A549 treated with dexamethasone at 1 μM for 4 hours (cell line): ENCODE data around the gene VPS52. TPM values are rescaled to one million over a fixed set of nuclear protein-coding genes. Genes with fewer than 3 reads are reported as not detected.

Experiments
- total RNA-seq: library from RNA; stranded (reverse); fragments of 200-300 nt; extraction: Qiagen RNA extraction; gene quantifications from 5 replicates; pipeline ENCODE4 v1.2.3, GENCODE V29; 2022

The VPS52 gene
- total RNA-seq = 14.2 to 19.1 TPM (median 17.5 TPM) in 5 replicates

GRCh38 chr6:33271468-33272274 lies at the start of gene VPS52, which contains the start of gene RPS18:
VPS52 (minus strand) TSS chr6:33271876; CDS start chr6:33271675, 201 bp downstream.
RPS18 (plus strand) TSS chr6:33272075; CDS start chr6:33272120, 45 bp downstream.

DNA sequence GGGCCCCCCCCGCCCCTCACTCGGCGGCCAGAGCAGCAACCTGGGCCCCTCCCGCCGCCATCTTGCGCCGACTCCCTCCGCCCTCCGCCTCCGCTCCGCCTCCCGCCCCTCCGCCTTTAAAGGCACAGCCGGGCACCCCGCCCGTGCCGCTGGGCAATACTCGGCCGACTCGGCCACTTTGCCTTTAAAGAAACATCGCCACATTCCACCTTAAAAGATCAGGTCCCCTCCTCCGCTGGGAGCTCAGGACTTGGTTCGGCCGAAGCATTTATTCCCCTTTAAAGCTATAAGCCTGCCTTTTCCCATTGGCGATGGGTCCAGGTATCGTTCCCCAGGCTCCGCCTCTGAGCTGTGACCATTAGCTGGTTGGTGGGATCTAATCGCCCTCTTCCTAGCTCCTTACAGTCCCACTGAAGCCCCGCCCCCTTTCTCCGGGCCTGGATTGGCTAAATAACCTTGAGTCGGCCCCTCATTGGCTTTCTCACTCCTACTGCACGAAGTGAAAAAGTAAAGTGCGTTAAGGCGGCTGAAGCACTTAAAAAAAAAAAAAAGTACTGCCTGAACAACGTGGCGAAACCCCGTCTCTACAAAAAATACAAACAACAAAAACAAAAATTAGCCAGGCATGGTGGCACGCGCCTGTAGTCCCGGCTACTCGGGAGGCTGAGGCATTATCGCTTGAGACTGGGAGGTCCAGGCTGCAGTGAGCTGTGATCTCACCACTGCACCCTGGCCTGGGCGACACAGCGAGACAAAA lies 46.2 kb upstream of the VPS52 start, which contains the start of gene ZBTB22:
Gene ZBTB22, minus strand, starts transcription at position 76 of the 757 bp plus-strand sequence. CDS start 828 bp downstream, outside the sequence.

DNA sequence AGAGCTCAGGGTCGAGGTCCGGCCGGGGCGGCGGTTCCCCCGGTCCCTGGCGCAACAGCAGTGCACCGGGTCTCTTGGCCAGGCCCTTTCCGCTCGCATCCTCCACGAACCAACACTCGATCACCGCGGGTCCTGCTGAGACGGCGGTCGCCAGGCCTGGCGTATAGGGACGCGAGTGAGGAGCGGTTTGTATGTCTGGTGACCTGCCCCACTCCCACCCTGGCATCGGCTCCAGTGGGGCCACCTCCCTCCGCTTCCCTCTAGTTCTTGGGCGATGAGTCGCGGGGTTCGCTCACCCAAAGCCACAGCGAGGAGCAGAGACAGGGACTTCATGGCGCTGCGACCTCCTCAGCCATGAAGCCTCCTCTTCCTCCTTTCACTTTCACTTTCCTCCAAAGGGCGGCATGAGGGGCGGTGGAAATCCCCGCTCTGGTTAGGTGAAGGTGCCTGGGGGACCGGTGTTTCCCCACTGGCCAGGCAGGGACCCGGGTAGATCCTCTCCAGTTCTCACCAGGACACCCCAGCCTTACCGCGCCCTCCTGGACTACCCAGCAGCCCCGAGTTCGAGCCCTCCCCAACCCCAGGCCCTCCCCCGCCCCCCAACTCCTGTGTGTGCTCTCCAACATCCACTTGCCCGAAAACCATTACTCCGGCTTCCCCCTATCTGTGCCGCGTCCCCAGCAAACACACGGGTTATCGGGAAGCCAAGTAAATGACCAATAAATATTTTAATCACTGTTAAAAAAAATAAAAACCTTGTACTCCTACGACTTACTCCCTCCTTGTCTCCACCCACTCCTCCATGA lies 42.2 kb upstream of the VPS52 start, which contains the start of gene TAPBP:
Gene TAPBP, minus strand, starts transcription at position 370 of the 806 bp plus-strand sequence. Its CDS starts 37 bp downstream, at position 333.

DNA sequence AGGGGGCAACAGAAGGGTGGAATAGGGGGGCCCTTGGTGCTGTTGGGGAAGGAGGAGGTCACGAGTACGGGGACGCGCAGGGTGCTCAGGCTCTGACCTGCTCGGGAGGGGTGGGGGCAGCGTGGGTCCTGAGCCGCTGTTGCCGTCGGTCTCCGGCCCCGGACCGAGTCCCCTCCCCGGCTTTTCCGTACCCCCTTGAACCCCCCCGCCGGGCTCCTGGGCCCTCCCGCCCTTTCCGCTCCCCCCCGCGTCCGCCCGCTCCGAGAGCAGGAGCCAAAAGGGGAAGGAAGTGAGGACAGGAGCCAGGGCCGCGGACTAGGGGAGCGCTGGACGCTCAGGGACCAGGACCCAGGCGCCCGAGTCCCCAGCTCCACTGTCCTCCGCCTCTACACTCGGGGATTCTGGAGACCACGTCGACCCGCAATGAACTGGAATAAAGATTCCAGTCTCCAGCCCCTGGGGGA lies 27.1 kb upstream of the VPS52 start, which contains the start of gene RGL2:
Gene RGL2, minus strand, starts transcription at position 170 of the 464 bp plus-strand sequence. CDS start 332 bp downstream, outside the sequence.

GRCh38 chr6:33288921-33289783 lies 17.5 kb upstream of the VPS52 start, which contains the start of the genes PFDN6 and WDR46:
PFDN6 (plus strand) TSS chr6:33289601; CDS start chr6:33289857, 256 bp downstream.
WDR46 (minus strand) TSS chr6:33289239; CDS start chr6:33289170, 69 bp downstream.

GRCh38 chr6:33276864-33277662 lies 5.4 kb upstream of the VPS52 start, which contains the start of gene B3GALT4:
B3GALT4 (plus strand) TSS chr6:33277123; CDS start chr6:33277420, 297 bp downstream.

DNA sequence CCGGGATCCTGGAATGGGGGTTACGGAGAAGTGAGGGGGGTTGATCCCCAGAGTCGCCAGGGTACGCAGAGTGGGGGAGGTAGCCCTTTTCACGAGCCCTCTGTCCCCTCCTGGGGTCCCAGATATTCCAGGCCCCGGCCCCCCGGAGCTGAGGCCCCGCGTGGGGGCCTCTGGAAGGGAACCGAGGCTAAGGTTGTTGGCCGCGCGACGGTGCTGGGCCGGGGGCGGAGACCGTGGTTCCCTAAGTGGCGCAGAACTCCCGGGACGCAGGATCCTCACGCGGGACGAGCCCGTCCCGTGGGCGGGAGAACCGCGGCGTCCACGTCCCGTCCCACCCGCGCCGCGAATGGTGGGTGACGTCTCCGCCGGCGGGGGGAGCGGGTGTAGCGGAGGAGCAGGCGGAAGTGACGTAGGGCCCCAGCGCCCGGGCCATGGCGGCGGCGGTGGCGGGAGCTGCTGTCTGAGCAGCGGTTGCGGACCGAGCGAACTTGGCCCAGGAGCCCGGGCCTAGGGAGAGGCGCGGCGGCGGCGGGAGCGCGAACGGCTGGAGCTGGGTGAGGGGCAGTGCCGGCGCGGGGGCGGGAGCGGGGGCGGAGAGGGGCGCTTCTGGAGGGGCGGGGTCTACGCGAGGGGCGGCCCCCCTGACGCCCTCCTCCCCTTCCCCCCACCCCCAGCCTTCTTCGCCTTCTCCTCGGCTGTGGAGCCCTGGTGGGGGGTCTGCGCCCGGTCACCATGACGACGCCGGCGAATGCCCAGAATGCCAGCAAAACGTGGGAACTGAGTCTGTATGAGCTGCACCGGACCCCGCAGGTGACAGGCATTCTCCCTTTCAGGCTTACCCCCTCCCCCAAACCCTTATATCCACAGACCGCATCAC lies 63.3 kb downstream of the VPS52 start, which contains the start of gene RING1:
Gene RING1, plus strand, starts transcription at position 410 of the 877 bp plus-strand sequence. Its CDS starts 323 bp downstream, at position 733.

GRCh38 chr6:33204415-33205190 lies 67.1 kb downstream of the VPS52 start, which contains the start of gene HSD17B8:
HSD17B8 (plus strand) TSS chr6:33204655; CDS start chr6:33204669, 14 bp downstream.

Other genes with a start within 250 kb of the VPS52 start
- 0.09 to 0.11 TPM in 2 of 5 replicates, not detected in the others for gene HLA-DPA1, start 198.2 kb downstream of the VPS52 start, total RNA-seq
- not detected in 5 replicates for gene HLA-DPB1, start 195.9 kb downstream of the VPS52 start, total RNA-seq
- gene COL11A2, start 79.4 kb downstream of the VPS52 start, total RNA-seq = 0.51 to 0.91 TPM (median 0.81 TPM) in 5 replicates
- gene RXRB, start 71.2 kb downstream of the VPS52 start, total RNA-seq = 16.1 to 20.8 TPM (median 19.2 TPM) in 5 replicates
- 103 to 110 TPM (median 108 TPM) in 5 replicates for gene SLC39A7, start 71.0 kb downstream of the VPS52 start, total RNA-seq
- 12.2 to 14.2 TPM (median 13.3 TPM) in 5 replicates for gene HSD17B8, start 67.2 kb downstream of the VPS52 start, total RNA-seq
- 21.2 to 24.5 TPM (median 23.0 TPM) in 5 replicates for gene RING1, start 63.4 kb downstream of the VPS52 start, total RNA-seq
- 2,103 to 2,754 TPM (median 2,159 TPM) in 5 replicates for gene RPS18, start 199 bp upstream of the VPS52 start, total RNA-seq
- 0.44 to 0.85 TPM (median 0.71 TPM) in 5 replicates for gene B3GALT4, start 5.2 kb upstream of the VPS52 start, total RNA-seq
- 47.9 to 56.2 TPM (median 52.0 TPM) in 5 replicates for gene WDR46, start 17.4 kb upstream of the VPS52 start, total RNA-seq
- gene PFDN6, start 17.7 kb upstream of the VPS52 start, total RNA-seq = 100 to 141 TPM (median 110 TPM) in 5 replicates
- 8.6 to 14.7 TPM (median 12.5 TPM) in 5 replicates for gene RGL2, start 27.1 kb upstream of the VPS52 start, total RNA-seq
- gene TAPBP, start 42.2 kb upstream of the VPS52 start, total RNA-seq = 33.4 to 52.9 TPM (median 47.7 TPM) in 5 replicates
- gene ZBTB22, start 45.9 kb upstream of the VPS52 start, total RNA-seq = 2.3 to 3.4 TPM (median 2.9 TPM) in 5 replicates
- 34.5 to 37.5 TPM (median 36.6 TPM) in 5 replicates for gene DAXX, start 51.1 kb upstream of the VPS52 start, total RNA-seq
- 35.6 to 45.1 TPM (median 44.0 TPM) in 5 replicates for gene KIFC1, start 119.9 kb upstream of the VPS52 start, total RNA-seq
- gene PHF1, start 139.1 kb upstream of the VPS52 start, total RNA-seq = 10.9 to 17.3 TPM (median 15.4 TPM) in 5 replicates
- 167 to 223 TPM (median 192 TPM) in 5 replicates for gene CUTA, start 146.2 kb upstream of the VPS52 start, total RNA-seq
- 2.4 to 9.2 TPM (median 4.1 TPM) in 5 replicates for gene SYNGAP1, start 148.2 kb upstream of the VPS52 start, total RNA-seq
- 10.7 to 12.4 TPM (median 12.1 TPM) in 5 replicates for gene ZBTB9, start 182.7 kb upstream of the VPS52 start, total RNA-seq